Daoy (cell line): ENCODE measurements around the gene AFAP1L1. TPM values are rescaled to one million over a fixed set of nuclear protein-coding genes. Genes with fewer than 3 reads are reported as not detected.

Experiments used
- DNase-seq: peaks from one replicate; pipeline ENCODE4 v3.0.0-alpha.2; 2015; ENCODE audit warnings: low read depth
- total RNA-seq: library from RNA; depleted of rRNA; stranded (reverse); fragments of >200 nt; shearing (Covaris generic); gene quantifications from 2 replicates; pipeline ENCODE4 v1.2.3, GENCODE V29; 2014

The AFAP1L1 gene
- total RNA-seq, 1 experiment from 2014 or later, result 11.7 TPM

DNA sequence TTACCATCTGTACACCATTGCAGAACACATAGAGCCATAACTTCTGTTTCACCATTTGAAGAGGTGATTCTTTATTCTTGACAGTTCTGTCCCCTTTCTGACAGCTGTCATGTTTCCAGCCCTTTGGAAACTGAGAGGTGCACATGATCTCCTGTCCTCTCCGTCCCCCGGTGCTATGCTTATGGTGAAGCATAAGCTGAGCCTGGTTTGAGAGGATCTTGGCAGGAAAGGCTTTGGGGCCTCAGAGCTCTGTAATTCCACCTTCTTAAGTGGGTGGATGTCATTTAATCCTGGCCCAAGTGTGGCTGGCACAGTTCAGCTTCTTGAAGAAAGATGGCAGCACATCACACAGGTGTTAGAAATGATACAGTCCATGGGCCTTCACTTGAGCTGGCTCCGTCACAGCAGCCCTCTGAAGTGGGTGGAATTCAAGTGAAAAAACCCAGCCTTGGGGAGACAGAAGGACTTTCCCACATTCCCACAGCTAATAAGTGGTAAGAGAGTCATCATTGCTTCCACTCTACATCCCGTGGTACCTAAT lies 43.0 kb downstream of the AFAP1L1 start:
- no peak for DNase-seq

DNA sequence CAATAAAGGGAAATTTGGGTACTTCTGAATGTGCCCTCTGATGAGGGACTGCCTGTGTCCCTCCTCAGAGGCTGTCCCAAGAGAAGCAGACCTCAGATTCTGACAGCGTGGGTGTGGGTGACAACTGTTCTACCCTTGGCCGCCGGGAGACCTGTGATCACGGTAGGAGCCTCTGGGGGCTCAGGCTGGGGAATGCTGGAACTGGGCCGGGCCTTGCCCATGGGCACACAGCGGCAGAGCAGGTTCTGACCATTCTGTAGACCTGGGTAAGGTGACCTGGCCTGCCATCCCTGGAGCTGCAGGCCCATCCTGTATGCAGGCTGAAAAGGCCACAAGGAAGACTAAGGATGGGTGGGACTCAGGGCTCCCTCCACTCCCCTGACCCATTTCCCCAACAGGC lies 44.1 kb downstream of the AFAP1L1 start:
- no peak for DNase-seq

DNA sequence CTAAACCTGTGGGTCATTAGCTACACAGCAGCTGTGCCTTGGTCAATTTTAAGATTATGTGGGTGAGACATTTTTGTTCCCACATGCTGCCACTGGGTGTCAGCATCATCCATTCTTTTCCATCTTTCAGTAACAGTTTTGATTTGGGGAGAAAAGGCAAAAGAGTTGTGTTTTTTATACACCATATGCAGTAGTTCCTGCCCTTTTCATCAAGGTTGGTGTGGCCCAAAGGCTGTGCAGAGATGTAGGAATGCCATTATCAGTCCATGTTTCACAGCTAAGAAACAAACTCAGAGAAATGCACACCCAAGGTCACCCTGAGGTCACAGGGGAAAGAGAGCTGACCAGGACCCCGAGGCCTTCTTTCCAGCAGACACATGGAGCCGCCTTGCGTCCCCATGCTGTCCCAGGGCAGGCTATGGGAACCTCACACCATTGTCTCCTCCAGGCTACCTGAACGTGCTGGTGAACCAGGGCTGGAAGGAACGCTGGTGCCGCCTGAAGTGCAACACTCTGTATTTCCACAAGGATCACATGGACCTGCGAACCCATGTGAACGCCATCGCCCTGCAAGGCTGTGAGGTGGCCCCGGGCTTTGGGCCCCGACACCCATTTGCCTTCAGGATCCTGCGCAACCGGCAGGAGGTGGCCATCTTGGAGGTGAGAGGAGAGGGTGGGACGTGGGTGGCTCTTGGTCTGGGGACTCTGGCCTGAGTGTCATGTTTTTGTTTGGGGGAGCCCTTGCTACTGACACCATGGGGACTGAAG lies 45.8 kb downstream of the AFAP1L1 start:
- peak; percentile 41 for DNase-seq

DNA sequence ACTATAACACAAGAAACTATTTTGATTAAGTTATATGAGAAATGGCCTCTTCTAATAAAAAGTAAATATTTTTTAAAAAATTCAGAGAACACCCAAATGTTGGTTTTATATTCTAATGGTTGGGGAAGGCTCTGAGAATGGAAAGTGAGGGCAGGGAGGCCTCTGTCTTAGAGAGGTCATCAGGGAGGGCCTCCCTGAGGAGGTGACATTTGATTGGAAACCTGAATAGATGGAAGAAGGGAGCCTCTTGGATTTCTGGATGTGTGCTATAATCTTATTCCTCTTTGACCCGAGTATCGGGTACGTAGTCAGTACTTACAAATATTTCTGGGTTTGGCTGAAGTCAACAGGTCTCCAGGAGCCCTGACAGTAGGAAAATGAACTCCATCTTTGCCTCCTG lies 47.5 kb downstream of the AFAP1L1 start:
- no peak for DNase-seq

DNA sequence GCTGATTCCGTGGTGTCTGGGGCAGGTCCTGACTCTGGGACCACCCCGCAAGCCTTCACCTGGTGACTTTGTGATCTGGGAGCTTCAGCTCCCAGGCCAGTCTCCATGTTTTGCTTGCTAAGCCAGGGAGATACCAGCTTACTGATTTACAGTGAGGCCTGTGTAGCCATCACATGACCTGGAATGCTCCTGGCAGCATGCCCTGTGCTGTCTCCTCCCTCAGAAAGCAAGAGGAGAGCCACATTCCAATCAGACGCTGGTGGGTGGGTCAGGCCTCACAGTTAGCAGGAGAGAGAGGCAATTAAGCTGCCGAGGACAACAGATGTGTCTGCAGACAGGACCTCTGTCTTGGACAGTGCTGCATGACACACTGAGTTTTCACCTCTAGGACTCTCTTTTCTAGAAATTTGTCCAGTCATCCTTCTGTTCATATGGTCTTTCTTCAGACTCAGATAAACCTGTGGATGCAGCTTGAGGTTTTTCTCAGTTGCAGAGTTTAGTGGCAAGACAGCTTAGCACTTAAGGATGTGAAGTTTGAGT lies 49.2 kb downstream of the AFAP1L1 start:
- peak; percentile 83 for DNase-seq

DNA sequence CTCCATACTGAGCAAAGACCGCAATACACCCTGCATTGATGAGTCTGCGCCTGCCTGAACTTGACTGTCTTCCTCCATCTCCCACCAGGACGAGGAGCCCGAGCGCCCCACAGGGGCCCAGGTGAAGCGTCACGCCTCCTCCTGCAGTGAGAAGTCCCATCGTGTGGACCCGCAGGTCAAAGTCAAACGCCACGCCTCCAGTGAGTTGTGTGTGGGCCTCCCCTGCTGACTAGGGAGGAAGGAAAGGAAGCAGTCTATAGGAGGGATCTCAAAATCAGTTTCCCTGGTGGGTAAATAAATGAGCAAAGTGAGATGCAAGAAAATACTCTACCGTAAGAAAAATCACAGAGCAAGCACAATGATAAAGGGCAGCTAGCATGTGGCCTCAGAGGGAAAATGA lies 50.9 kb downstream of the AFAP1L1 start:
- no peak for DNase-seq

DNA sequence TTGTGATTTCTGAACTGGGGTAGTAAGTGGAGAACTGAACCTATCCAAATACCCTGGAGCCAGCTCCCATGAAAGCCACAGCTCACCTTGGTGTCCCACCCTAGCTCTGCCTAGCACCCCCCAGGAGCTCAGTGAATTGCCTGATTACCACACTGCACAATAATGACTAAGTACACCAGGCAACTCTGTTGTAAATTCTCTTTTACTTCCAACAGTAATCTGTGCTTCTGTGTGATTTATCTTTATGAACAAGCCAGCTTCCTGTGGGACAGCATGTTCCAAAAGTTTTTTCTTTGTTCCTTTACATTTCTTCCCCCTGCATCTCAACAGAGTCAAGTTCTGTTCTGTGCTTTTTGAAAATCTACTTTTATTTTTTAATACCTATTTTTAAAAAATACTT lies 51.6 kb downstream of the AFAP1L1 start:
- DNase-seq, result no peak

DNA sequence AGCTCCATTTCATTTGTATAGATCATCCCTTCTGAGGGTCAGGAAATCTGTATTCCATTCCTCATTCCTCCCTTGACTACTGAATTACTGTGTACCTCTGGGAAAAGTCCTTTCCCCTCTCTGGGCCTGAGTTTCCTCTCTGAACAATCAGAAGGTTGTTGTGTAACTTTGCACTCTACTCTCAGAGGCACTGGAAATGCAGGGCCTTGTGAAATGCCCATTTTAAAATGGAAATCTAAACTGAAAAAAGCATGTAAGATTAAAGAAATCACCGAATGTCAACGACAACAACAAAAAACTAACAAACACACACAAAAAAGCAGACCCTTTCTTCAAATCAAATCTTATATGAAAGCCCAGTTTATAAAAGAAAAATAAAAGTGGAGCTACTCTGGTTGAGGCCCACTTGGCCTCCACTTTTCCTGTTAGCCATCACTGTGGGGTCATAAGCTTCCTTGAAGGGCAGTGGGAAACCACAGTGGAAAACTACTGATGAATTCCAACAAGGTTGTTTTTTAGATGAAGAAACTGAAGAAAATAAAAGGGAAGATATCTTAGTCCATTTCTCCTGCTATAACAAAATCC lies 52.1 kb downstream of the AFAP1L1 start:
- no peak for DNase-seq

DNA sequence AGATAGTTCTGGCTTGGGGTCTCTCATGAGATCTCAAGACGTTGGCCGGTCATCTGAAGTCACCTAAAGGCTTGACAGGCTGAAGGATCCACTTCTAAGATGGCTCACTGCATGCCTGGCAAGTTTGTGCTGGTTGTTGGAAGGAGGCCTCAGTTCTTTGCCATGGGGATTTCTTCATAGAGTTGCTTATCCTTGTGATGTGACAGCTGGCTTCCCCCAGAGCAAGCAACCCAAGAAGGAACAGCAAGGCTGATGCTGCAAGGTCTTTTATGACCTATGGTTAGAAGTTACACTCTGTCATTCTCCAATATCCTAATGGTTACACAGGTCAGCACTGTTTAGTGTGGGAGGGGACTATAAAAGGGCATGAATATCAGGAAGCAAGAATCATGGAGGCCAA lies 53.0 kb downstream of the AFAP1L1 start:
- no peak for DNase-seq

DNA sequence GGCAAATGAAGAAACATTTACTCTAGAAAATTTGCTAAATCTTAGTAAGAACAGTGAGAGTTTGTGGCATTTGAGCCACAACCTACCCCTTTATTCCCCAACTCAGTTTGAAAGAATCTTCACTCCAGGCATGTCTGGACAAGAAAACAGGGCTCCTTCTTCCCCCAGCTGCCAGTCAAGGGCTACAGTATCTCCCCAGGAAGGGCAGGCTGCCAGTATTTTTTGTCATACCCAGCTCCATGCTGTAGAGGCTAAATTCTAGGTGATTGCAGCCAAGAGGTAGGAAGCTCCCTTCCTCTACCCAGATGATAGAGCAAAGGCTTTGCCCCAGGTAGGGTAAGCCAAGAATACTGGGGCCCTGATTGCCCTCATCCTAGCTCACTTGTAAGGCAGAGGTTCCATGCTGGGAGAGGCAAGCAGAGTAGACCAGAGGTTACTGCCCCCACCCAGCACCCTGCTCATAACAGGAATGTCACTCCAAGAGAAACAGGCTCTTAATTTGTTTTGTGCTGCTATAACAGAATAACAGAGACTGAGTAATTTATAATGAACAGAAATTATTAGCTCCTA lies 53.6 kb downstream of the AFAP1L1 start:
- DNase-seq, result no peak

DNA sequence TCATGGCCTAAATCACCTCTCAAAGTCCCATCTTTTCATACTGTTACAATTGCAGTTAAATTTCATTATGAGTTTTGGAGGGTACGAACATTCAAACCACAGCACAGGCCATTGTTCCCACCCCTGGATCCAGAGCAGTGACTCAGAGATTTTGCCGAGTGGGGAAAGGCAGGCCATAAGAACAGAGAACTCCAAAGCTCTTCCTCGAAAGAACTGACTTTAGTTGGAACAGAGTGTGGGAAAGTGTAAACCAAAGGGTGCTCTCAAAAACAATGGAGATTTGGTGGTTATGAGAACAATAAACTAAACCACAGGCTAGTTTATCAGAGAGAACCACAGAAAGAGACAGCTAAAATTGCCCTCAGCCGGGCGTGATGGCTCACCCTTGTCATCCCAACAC lies 54.2 kb downstream of the AFAP1L1 start:
- no peak for DNase-seq

DNA sequence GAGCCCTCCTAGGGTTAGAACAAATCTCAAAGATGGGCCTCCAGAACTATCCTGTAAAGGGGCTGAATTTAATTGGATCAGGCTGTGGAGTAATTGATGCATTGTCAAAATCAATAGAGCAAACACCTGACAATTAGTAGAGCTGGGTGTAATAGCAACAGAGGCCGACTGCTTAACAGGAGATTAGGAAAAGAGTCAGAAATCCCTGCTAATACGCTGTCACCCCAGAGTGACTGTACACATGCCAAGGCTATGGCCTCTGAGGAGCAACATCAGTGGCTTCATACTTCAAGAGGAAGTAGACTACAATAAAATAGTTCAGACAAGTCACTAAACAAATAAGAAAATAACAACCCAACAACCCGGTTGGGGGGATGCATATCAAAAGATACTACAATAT lies 55.0 kb downstream of the AFAP1L1 start:
- no peak for DNase-seq

DNA sequence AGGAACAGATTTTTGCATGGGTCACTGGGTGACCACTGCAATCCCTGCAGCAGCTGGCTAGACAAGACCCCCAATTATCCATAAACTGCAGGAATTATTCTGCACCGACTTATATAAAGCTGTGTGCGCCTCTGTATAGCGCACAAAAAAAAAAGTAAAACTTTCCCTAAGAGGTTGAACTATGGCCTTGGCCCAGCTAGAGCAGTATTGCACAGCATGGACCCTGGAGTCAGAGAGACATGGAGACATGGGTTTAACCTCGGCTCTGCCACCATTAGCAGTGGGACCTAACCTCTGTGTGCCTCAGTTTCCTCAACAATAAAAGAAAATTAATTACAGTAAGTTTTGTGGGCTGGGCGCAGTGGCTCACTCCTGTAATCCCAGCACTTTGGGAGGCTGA lies 56.5 kb downstream of the AFAP1L1 start:
- DNase-seq, result no peak

DNA sequence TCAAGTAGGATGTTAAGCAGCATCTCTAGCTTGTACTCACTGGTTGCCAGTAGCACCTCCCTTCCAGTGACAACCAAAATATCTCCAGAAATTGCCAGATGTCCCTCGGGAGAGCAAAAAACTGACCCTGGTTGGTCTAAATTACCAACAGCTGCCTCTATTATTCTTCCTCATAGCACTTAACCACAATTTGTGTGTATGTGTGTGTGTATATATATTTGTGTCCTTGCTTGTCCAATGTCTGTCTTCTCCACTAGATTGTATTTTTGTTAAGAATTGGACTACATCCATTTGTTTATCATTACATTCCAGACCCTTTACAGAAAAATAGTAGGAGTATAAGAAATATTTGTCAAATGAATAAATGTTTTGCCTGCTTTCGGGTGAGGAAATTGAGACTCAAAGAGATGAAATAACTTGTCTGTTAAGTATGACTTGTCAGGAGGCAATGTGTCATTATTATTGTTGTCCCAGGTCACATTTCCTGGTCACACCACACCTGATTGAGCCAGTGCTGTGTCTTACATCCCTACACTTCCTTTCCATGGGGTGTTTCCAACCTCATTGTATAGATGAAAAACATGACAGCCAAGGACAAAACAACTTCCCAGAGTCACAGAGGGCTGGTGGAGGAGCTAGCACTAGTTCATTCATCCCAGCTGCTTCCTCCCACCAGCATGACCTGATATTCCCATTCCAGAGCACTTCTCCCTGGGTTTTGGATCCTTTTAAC lies 62.2 kb downstream of the AFAP1L1 start:
- DNase-seq, result no peak

DNA sequence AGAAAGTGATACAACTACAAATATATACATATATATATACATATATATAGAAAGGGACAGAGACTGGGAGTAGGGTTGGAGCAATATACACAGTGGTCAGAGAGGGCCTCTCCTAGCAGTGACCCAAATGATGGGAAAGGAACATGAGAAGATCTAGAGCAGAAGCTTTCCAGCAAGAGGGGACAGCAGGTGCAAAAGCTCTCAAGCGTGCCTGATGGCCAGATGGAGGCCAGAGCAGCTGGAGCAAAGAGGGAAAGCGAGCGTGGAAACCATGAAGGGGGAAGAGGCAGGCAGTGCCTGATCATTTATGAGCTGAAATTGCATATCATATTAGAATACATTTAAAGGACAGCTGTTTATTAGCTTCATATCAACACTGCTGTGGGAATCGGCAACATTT lies 66.1 kb downstream of the AFAP1L1 start:
- no peak for DNase-seq

DNA sequence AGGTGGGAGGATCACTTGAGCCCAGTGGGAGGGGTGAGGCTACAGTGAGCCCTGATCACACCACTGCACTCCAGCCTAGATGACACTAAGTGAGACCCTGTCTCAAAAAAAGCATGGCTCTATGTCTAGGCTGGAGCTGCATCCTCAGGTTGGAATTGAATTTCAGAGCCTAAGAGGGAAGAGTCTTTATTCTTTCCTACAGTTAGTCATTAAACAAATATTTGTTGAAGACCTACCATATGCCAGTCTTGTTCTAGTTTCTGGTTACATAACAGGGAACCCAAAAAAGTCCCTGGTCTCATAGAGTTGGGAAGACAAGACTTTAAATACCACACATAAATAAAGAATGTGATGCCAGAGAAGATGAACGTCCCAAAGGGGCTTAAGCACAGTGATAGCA lies 66.7 kb downstream of the AFAP1L1 start:
- no peak for DNase-seq

DNA sequence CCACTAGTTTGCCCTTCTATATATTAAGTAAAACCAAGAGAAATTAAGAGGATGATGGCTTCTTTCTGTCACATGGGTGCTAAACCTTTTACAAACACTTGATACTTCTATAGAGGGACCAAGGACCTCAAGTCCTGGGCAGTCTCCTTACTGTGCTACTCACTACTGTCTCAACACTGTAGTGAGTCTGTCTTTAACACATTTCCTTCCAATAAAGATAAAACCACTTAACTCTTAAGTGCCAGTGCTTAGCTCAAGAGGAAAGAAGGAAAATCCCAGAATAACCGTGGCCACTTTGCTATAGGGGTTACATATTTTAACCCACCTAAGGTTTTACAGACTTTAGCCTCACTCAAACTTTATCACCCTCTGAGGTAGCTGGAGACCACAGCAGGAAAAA lies 69.3 kb downstream of the AFAP1L1 start:
- DNase-seq, result no peak

DNA sequence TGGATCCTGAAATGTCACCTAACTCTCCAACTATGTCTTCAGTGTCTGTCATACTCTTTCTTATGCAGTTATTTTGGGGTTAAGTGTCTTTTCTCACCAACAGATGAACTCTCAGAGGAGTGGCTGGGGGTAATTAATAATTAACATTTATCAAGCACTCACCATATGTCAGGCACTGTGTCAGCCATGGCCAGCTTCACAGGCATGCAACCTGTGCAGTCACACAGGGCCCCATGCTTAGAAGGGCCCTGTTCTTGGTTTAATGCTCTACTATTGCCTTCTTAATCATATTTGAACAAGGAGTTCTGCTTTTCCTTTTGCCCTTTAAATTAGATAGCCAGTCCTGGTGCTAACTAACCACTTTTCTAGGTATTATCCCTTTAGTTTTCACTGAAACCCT lies 70.2 kb downstream of the AFAP1L1 start:
- DNase-seq, result no peak

DNA sequence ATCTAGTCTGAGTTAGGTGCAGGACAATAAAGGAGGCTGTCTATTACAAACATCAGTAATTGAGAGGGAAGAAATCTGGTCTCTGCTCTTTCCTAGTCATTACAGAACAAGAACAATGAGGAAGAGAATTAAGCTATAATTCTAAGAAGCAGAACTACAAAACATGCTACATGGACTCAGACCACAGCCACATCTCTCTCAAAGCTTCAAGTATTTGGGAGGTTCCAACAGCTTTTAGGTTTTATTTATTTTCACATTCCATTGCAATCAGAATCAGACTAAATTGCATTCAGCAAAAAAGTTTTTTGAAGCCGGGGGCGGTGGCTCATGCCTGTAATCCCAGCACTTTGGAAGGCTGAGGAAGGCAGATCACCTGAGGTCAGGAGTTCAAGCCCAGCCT lies 72.5 kb downstream of the AFAP1L1 start:
- no peak for DNase-seq

DNA sequence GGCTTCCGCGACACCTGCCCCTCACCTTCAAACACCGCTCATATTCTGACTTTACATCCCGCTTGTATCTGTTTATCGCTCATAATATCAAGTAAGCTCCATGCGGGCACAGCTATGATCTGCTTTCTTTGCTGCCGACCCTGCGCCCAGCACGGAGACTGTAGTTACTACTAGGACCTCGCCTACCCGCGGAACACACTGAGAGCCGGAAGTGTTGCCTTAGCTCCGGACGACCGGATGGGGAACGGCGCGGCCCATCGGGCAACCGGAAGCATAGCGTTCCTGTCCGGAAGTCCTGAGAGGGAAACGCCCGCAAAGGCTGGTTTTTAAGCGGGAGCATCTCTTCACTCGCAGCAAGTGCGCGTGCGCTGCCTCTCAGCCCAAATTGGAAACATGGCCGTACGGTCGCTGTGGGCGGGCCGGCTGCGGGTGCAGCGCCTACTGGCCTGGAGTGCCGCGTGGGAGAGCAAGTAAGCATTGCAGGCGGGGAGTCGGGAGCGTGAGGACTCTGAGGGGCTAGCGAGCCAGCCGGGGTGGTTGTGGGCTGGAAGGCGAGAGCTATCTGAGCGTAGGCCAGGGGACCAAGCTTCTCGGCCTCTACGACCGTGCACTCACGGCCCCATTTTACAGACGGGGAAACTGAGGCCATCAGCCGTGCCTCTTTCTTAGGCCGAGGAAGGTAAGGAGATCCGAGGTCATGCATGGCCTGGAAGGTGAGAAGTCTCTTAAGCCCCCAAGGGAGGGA lies 73.7 kb downstream of the AFAP1L1 start, which contains the start of gene GRPEL2:
TSS of gene GRPEL2 (plus strand) at position 353 of the 745 bp plus-strand sequence. CDS start at position 394, 41 bp downstream.
- DNase-seq, result peak; percentile 99

DNA sequence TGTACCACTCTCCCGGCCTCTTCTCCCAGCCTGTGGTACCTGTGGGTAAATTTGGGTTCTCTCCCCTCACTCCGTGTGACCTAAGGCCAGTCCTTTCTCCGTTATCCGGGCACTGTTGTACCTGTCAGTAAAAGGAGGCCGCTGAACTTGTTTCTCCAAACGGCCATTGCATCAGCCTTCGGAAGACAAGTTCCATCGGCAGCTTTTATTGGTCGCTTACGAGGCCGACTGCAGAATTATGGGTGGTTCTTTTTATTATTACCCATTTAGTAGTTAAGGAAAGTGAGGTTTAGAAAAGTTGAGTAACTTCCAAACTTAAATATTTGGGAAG lies 74.2 kb downstream of the AFAP1L1 start:
- DNase-seq, result peak; percentile 12
